ENCODE measurements around the gene RPL10A. TPM values are rescaled to one million over a fixed set of nuclear protein-coding genes. Genes with fewer than 3 reads are reported as not detected.

The RPL10A gene
- total RNA-seq, 2 donors from 2014 or later = 901 to 914 TPM

DNA sequence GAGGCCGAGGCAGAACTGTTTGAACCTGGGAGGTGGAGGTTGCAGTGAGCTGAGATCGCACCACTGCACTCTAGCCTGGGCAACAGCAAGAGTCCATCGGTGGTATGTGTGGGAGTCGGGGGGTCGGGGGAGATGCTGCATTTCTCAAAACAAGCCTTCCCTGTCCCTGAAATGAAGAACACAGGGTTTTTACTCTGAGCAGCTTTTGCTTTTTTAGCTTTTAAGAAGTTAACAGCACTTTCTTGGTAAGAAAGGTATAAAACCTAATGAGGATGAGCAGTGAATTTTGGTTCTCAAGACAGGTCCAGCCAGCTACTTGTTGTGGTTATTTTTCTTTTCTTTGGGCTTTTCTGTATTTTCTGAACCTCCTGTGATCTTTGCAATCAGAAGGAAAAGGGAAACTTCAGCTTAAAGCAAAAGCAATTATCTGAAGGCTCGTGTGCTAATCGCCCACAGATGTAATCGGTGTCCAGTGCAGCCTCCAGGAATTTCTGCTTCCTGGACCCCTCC lies 3.7 kb downstream of the RPL10A start:
- intact Hi-C loops (cut with DNase I, micrococcal nuclease) = no loop called here
- DNase-seq (no peak), ATAC-seq (no peak)

DNA sequence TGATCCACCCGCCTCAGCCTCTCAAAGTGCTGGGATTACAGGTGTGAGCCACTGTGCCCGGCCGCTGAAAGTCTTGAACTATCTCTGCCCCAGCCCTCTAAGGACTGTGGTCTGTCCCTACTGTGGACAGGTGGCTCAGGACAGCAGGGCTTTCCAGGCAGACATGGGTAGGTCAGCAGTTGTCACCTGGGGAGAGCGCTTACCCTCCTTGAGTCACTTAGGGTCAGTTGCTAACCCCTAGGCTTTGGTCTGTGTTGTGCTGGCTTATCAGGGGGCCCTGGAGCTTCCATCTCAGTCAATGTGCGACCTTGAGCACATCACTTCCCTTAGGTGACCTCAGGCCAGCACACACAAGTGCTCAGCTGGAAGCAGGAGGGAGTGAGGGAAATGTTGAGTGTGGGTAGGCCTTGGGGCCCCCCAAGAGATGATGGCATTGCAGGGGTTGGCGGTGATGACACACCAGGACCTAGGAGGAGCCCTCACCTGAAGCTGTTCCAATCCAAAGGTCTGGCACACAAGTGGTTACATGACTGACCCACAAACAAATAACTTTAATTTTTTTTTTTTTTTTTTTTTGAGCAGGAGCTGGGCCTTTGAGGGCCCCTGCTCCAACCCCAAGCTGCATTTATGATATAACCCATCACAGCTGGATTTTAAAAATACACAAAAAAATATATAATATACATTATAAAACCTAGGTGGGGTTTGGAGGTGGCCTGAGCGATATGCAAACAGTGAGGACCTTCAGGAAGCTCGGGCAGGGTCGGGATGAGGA lies 5.1 kb downstream of the RPL10A start:
- no peak for DNase-seq
- intact Hi-C loops (cut with DNase I, micrococcal nuclease) = no loop called here
- ATAC-seq = no peak

DNA sequence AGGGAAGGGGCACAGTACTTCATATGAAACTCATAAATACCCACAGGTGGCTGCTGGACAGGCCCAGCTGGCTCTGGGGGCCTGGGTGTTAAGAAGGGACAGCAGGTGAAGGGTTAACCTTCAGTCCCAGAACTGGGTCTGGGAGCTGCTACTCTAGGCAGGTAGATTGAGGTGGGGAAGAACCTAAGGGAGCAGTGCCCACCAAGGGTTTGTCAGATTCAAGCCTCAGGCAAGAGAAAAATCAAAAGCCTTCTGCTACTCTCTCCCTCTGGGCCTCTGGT lies 5.6 kb downstream of the RPL10A start:
- no peak for ATAC-seq

GRCh38 chr6:35474131-35474941 lies 6.1 kb downstream of the RPL10A start:
- ATAC-seq (peak; percentile 5), DNase-seq (no peak)
- intact Hi-C loops (cut with DNase I, micrococcal nuclease) = no loop called here

More for the DNA sequence above, 5.6 kb downstream of the RPL10A start:
- DNase-seq = no peak
- intact Hi-C loops (cut with DNase I, micrococcal nuclease) = no loop called here

DNA sequence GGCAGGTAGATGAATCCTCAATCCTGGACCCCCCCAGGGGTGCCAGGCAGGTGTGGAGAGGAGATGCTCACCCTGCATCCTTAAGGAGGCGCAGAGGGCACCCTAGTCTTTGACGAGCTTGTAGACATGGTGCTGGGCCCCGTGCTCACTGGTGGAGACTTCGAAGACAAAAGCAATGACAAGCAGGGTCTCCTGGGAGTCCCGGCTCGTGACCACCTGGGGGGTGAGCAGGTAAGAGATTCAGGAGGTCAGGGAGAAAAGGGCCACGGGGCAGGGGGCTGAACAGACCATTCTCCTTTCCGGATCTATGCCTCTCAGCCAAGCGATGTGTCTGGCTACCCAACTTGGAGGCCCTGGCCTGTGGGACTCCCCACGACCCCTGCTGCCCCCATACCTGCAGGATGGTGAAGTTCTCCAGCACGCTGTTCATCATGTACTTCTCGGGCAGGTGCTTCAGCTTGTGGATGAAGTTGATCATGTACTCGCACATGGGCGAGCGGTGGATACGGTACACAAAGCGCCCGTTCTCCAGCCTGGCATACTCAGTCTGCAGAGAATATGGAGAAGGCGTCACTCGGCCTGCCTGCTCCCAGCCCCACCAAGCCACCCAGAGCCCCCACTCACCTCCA lies 6.9 kb downstream of the RPL10A start:
- intact Hi-C loops (cut with DNase I, micrococcal nuclease) = no loop called here
- DNase-seq = no peak
- ATAC-seq = no peak

- no peak for DNase-seq
- intact Hi-C loops (cut with DNase I, micrococcal nuclease) = no loop called here
- ATAC-seq = no peak
These were observed 7.4 kb downstream of the RPL10A start for GRCh38 chr6:35475573-35475972.

GRCh38 chr6:35476004-35476403 lies 7.8 kb downstream of the RPL10A start:
- ATAC-seq (peak; percentile 41), DNase-seq (no peak)
- intact Hi-C loops (cut with DNase I, micrococcal nuclease) = no loop called here

GRCh38 chr6:35477028-35477427 lies 8.8 kb downstream of the RPL10A start:
- no peak for DNase-seq
- ATAC-seq = no peak
- intact Hi-C loops (cut with DNase I, micrococcal nuclease) = no loop called here

DNA sequence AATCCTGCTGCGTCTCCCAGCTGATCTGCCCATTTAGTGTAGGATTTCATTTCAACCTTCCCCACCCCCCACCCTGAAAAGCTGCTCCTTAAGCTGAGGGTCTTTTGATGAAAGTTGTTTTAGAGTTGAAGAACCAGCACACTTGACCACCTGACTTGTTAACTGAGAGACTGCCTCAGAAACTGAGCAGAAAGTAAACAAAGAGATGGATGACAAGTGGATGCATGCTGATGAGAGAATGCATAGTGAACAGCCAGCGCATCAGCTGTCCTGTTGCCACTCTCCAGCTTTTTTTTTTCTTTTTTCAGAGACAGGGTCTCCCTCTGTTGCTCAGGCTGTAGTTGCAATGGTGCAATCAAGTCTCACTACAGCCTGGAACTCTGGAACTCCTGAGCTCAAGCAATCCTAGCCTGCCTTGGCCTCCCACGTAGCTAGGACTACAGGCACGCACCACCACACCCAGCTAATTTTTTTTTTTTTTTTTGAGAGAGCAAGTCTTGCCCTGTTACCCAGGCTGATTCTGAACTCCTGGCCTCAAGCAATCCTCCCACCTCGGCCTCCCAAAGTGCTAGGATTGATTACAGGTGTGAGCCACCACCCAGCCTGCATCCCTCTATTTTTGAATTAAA lies 9.5 kb downstream of the RPL10A start:
- intact Hi-C loops (cut with DNase I, micrococcal nuclease) = no loop called here
- no peak for ATAC-seq

GRCh38 chr6:35478259-35478658 lies 10.1 kb downstream of the RPL10A start:
- intact Hi-C loops (cut with DNase I, micrococcal nuclease) = no loop called here
- no peak for ATAC-seq
- no peak for DNase-seq

More for the DNA sequence above, 9.5 kb downstream of the RPL10A start:
- no peak for DNase-seq

DNA sequence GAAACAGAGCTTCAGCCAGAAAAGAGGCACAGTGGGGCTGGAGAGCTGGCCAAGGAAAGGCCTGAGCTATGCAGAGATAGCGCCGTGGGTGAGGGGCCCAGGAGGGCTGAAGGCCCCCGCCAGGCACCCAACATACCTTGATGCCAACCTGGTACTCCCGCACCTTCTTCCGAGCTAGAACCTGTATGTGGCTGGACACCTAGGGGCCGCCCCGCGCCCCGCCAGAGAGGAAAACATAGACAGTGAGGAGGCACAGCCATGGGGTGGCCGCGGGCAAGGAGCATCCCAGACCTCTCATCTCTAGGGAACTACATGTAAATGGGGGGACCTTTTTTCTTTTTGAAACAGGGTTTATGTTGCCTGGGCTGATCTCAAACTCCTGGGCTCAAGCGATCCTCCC lies 12.0 kb downstream of the RPL10A start:
- DNase-seq (no peak), ATAC-seq (no peak)
- intact Hi-C loops (cut with DNase I, micrococcal nuclease) = no loop called here

GRCh38 chr6:35481226-35481625 lies 13.0 kb downstream of the RPL10A start:
- intact Hi-C loops (cut with DNase I, micrococcal nuclease) = no loop called here
- no peak for DNase-seq
- ATAC-seq = no peak

GRCh38 chr6:35483062-35483461 lies 14.9 kb downstream of the RPL10A start:
- DNase-seq = no peak
- ATAC-seq = no peak
- intact Hi-C loops (cut with DNase I, micrococcal nuclease) = no loop called here

- ATAC-seq (no peak), DNase-seq (no peak)
- intact Hi-C loops (cut with DNase I, micrococcal nuclease) = no loop called here
These were observed 15.3 kb downstream of the RPL10A start for GRCh38 chr6:35483490-35483889.

- no peak for DNase-seq
- ATAC-seq = no peak
- intact Hi-C loops (cut with DNase I, micrococcal nuclease) = no loop called here
These were observed 15.9 kb downstream of the RPL10A start for GRCh38 chr6:35483893-35484645.

- DNase-seq = no peak
- intact Hi-C loops (cut with DNase I, micrococcal nuclease) = no loop called here
- no peak for ATAC-seq
These were observed 16.8 kb downstream of the RPL10A start for GRCh38 chr6:35484921-35485392.

- ATAC-seq = peak; percentile 68
- DNase-seq = peak; percentile 80
- intact Hi-C loops (cut with DNase I, micrococcal nuclease) = no loop called here
These were observed 17.2 kb downstream of the RPL10A start for GRCh38 chr6:35485402-35485877.
